Keratinocyte (primary cell): ENCODE data around the gene OAF.

Experiments used
- EZH2 ChIP-seq: IDR thresholded peaks from one replicate; pipeline ENCODE4 v1.6.1; 2012; ENCODE audit warnings: inconsistent platforms, mild to moderate bottlenecking, low read length, moderate library complexity
- TF ChIP-seq, protein P1 (sequence below), 3 experiments: IDR thresholded peaks in 1 of 3; conservative IDR thresholded peaks in 1 of 3; optimal IDR thresholded peaks in 1 of 3; 2 replicates in 2 of 3; 3 replicates in 1 of 3; pipeline versions ENCODE3 to v1.5.1; 2011; ENCODE audit warnings: low read length in 3 of 3, mild to moderate bottlenecking in 3 of 3, moderate library complexity in 2 of 3, control low read depth in 1 of 3, inconsistent platforms in 1 of 3; ENCODE audit not compliant: insufficient read depth in 2 of 3; ENCODE audit errors: extremely low read depth in 1 of 3

GRCh38 chr11:120180551-120181232, 30.1 kb upstream of the OAF start:
- TF ChIP-seq, protein P1, sequence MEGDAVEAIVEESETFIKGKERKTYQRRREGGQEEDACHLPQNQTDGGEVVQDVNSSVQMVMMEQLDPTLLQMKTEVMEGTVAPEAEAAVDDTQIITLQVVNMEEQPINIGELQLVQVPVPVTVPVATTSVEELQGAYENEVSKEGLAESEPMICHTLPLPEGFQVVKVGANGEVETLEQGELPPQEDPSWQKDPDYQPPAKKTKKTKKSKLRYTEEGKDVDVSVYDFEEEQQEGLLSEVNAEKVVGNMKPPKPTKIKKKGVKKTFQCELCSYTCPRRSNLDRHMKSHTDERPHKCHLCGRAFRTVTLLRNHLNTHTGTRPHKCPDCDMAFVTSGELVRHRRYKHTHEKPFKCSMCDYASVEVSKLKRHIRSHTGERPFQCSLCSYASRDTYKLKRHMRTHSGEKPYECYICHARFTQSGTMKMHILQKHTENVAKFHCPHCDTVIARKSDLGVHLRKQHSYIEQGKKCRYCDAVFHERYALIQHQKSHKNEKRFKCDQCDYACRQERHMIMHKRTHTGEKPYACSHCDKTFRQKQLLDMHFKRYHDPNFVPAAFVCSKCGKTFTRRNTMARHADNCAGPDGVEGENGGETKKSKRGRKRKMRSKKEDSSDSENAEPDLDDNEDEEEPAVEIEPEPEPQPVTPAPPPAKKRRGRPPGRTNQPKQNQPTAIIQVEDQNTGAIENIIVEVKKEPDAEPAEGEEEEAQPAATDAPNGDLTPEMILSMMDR (optimal IDR thresholded peaks at IDR 0.05 in 1 of 3, IDR thresholded peaks at IDR 0.05 in 1 of 3, conservative IDR thresholded peaks at IDR 0.05 in 1 of 3; ENCODE audit: extremely low read depth in 1 of 3, insufficient read depth in 2 of 3, low read length in 3 of 3) = peak in 2 of 3 experiments; percentile 17 to 34
- TF ChIP-seq EZH2 = no peak
